PC-3 (cell line): ENCODE measurements around the gene WLS. TPM values are rescaled to one million over a fixed set of nuclear protein-coding genes. Genes with fewer than 3 reads are reported as not detected.

Experiments
- ATAC-seq: fragments of 200-7000 bp; cut with Tn5 transposase; 2 replicates; pipeline ENCODE4 v1.9.1; 2020; ENCODE audit warnings: mild to moderate bottlenecking, moderate library complexity
- BruUV-seq: library from RNA; stranded (reverse); fragments of 400-500 nt; replicated peaks from 2 replicates; lab custom pipeline; 2021; lab: Mats Ljungman, UMichigan
- CTCF ChIA-PET: fragments of 300-600 bp; sonication (Branson Sonifier 250); formaldehyde crosslinking; loops from one replicate; lab custom pipeline; 2022; ENCODE audit warnings: antibody characterized with exemption; lab: Charles Lee
- POLR2A ChIA-PET: fragments of 300-600 bp; sonication (Branson Sonifier 250); formaldehyde crosslinking; loops from one replicate; lab custom pipeline; 2022; ENCODE audit warnings: antibody characterized with exemption; ENCODE audit not compliant: unreplicated experiment; lab: Charles Lee
- DNase-seq: peaks from one replicate; pipeline ENCODE4 v3.0.0-alpha.2; 2015
- H2AFZ ChIP-seq: fragments of 300-600 bp; sonication (generic); 2 replicates; pipeline ENCODE4 v1.6.0; 2016; ENCODE audit warnings: antibody characterized with exemption, low read length
- H3F3A ChIP-seq: fragments of 300-600 bp; sonication (generic); one replicate; pipeline ENCODE4 v1.6.0; 2017; ENCODE audit warnings: antibody characterized with exemption, low read length, control low read depth, mild to moderate bottlenecking; ENCODE audit not compliant: unreplicated experiment
- H3K27ac ChIP-seq: fragments of 300-600 bp; sonication (generic); 2 replicates; pipeline ENCODE4 v1.5.1; 2016; ENCODE audit warnings: mild to moderate bottlenecking, low read length
- H3K27me3 ChIP-seq: fragments of 300-600 bp; sonication (generic); 2 replicates; pipeline ENCODE4 v1.6.1; 2016; ENCODE audit warnings: low read length, mixed read lengths
- H3K36me3 ChIP-seq: fragments of 300-600 bp; sonication (generic); 2 replicates; pipeline ENCODE4 v1.6.1; 2016; ENCODE audit warnings: low read depth, mixed run types, low read length, mixed read lengths
- H3K4me1 ChIP-seq: fragments of 300-600 bp; sonication (generic); 2 replicates; pipeline ENCODE4 v1.5.1; 2016; ENCODE audit warnings: low read length; ENCODE audit not compliant: insufficient read depth
- H3K4me2 ChIP-seq: fragments of 300-600 bp; sonication (generic); 2 replicates; pipeline ENCODE4 v1.6.0; 2016; ENCODE audit warnings: low read length
- H3K4me3 ChIP-seq: fragments of 300-600 bp; sonication (generic); 2 replicates; pipeline ENCODE4 v1.5.1; 2016; ENCODE audit warnings: mild to moderate bottlenecking, low read length, mixed read lengths
- H3K79me2 ChIP-seq: fragments of 300-600 bp; sonication (generic); 2 replicates; pipeline ENCODE4 v1.6.1; 2017; ENCODE audit warnings: low read length, mixed read lengths
- H3K9ac ChIP-seq: fragments of 300-600 bp; sonication (generic); 2 replicates; pipeline ENCODE4 v1.6.0; 2016; ENCODE audit warnings: mild to moderate bottlenecking, low read length
- H3K9me2 ChIP-seq: fragments of 300-600 bp; sonication (generic); replicated peaks from 2 replicates; pipeline ENCODE4 v1.6.1; 2016; ENCODE audit warnings: mixed run types, low read length, mixed read lengths
- H3K9me3 ChIP-seq: fragments of 300-600 bp; sonication (generic); 2 replicates; pipeline ENCODE4 v1.6.1; 2016; ENCODE audit warnings: low read length, mixed read lengths
- H4K20me1 ChIP-seq: fragments of 300-600 bp; sonication (generic); 2 replicates; pipeline ENCODE4 v1.6.1; 2016; ENCODE audit warnings: low read length, mixed read lengths
- CTCF ChIP-seq: fragments of 300-600 bp; sonication (generic); conservative IDR thresholded peaks from 2 replicates; pipeline ENCODE4 v1.5.1; 2017; ENCODE audit warnings: antibody characterized with exemption, low read depth, mild to moderate bottlenecking, low read length
- EZH2 ChIP-seq: fragments of 300-600 bp; sonication (generic); IDR thresholded peaks from one replicate; pipeline ENCODE4 v1.6.1; 2017; ENCODE audit warnings: antibody characterized with exemption, mild to moderate bottlenecking, low read length; ENCODE audit not compliant: unreplicated experiment
- EZH2phosphoT487 ChIP-seq: fragments of 300-600 bp; sonication (generic); IDR thresholded peaks from 2 replicates; pipeline ENCODE4 v1.6.1; 2018; ENCODE audit warnings: mild to moderate bottlenecking, antibody characterized with exemption, low read length, borderline replicate concordance
- intact Hi-C: fragments of 100-400 bp; cut with micrococcal nuclease; formaldehyde crosslinking; loops from 2 replicates; pipeline ENCODE4 v1.9.0; 2023
- total RNA-seq: library from RNA; depleted of rRNA; stranded (reverse); fragments of >200 nt; gene quantifications from 2 replicates; pipeline ENCODE4 v1.2.3, GENCODE V29; 2014

The WLS gene
- total RNA-seq, 1 experiment from 2014 or later, result 19.1 TPM

- peaks cover 32% of the 10 kb centered on the region for H3K4me1 ChIP-seq
- no peaks in the 10 kb centered on the region for H3K9me3 ChIP-seq
- H3K9ac ChIP-seq, result no peak overlapping the region
- POLR2A ChIA-PET, result no interaction called here
- H3K79me2 ChIP-seq, result no peaks in the 10 kb centered on the region
- H3K27me3 ChIP-seq, result no peaks in the 10 kb centered on the region
- DNase-seq (peak; percentile 15), ATAC-seq (peak; percentile 46)
- no peak overlapping the region for H3K4me3 ChIP-seq
- H3F3A ChIP-seq, result no peaks in the 10 kb centered on the region
- no peak overlapping the region for H3K27ac ChIP-seq
- no peaks in the 10 kb centered on the region for H3K36me3 ChIP-seq
- H4K20me1 ChIP-seq, result no peaks in the 10 kb centered on the region
- no peak overlapping the region for H2AFZ ChIP-seq
- TF ChIP-seq EZH2phosphoT487, result no peak
- TF ChIP-seq EZH2, result no peak
- TF ChIP-seq CTCF, result no peak
- CTCF ChIA-PET, result interaction anchor here (0.6 kb wide), 1 partner anchor 32 kb away, joined by 4 read pairs; no protein-coding TSS in a partner anchor
- intact Hi-C loops, result no loop called here
- H3K4me2 ChIP-seq, result no peak overlapping the region
- BruUV-seq, result no TSS peak
- no peaks in the 10 kb centered on the region for H3K9me2 ChIP-seq
Measured at GRCh38 chr1:68204977-68205630, 27.2 kb downstream of the WLS start.

- H3K27ac ChIP-seq, result no peak overlapping the region
- no peak for TF ChIP-seq EZH2phosphoT487
- no peak for TF ChIP-seq CTCF
- TF ChIP-seq EZH2, result no peak
- H3K4me2 ChIP-seq, result peak overlapping the region; percentile 15; the same call in 1 of the 2 replicates
- H3K9me3 ChIP-seq, result no peaks in the 10 kb centered on the region
- peaks cover 51% of the 10 kb centered on the region for H3K4me1 ChIP-seq
- no peak overlapping the region for H2AFZ ChIP-seq
- CTCF ChIA-PET, result no interaction called here
- POLR2A ChIA-PET, result no interaction called here
- ATAC-seq (no peak), DNase-seq (peak; percentile 64)
- H3K9ac ChIP-seq, result no peak overlapping the region
- no TSS peak for BruUV-seq
- peaks cover 16% of the 10 kb centered on the region for H3F3A ChIP-seq
- H3K79me2 ChIP-seq, result no peaks in the 10 kb centered on the region
- H3K4me3 ChIP-seq, result no peak overlapping the region
- no peaks in the 10 kb centered on the region for H3K9me2 ChIP-seq
- no peaks in the 10 kb centered on the region for H4K20me1 ChIP-seq
- no peaks in the 10 kb centered on the region for H3K27me3 ChIP-seq
- intact Hi-C loops, result no loop called here
- H3K36me3 ChIP-seq, result no peaks in the 10 kb centered on the region
Measured at GRCh38 chr1:68202239-68202832, 30.0 kb downstream of the WLS start.

- Histone ChIP-seq H3K27me3 (no peaks in the 10 kb centered on the region), H3K27ac (no peak overlapping the region), H3F3A (peaks cover 16% of the 10 kb centered on the region), H3K79me2 (peaks cover 6% of the 10 kb centered on the region; the same call in 1 of the 2 replicates), H3K9me3 (no peaks in the 10 kb centered on the region), H4K20me1 (no peaks in the 10 kb centered on the region), H3K4me3 (no peak overlapping the region), H3K4me1 (peaks cover 51% of the 10 kb centered on the region), H2AFZ (no peak overlapping the region), H3K9me2 (no peaks in the 10 kb centered on the region), H3K36me3 (no peaks in the 10 kb centered on the region), H3K9ac (no peak overlapping the region), H3K4me2 (no peak overlapping the region)
- ChIA-PET POLR2A (no interaction called here), CTCF (no interaction called here)
- no peak for ATAC-seq
- TF ChIP-seq CTCF, result no peak
- no peak for TF ChIP-seq EZH2
- TF ChIP-seq EZH2phosphoT487, result no peak
- no TSS peak for BruUV-seq
- DNase-seq, result no peak
- intact Hi-C loops, result no loop called here
Measured at GRCh38 chr1:68201546-68202238, 30.6 kb downstream of the WLS start.
